ENCODE data around the gene PGAP3.

Gene PGAP3

GRCh38 chr17:39642291-39643074, 45.4 kb downstream of the PGAP3 start:
- DNase-seq: no peak
- TF ChIP-seq GATA1 (IDR thresholded peaks at IDR 0.05; ENCODE audit: low read depth, low read length): no peak
- TF ChIP-seq POLR2A (IDR thresholded peaks at IDR 0.05; ENCODE audit: low read length): no peak

- DNase-seq: no peak
- no peak for TF ChIP-seq POLR2A (IDR thresholded peaks at IDR 0.05; ENCODE audit: low read length)
- no peak for TF ChIP-seq GATA1 (IDR thresholded peaks at IDR 0.05; ENCODE audit: low read depth, low read length)
Measured at GRCh38 chr17:39641883-39642282, 46.0 kb downstream of the PGAP3 start.

GRCh38 chr17:39641097-39641496, 46.8 kb downstream of the PGAP3 start:
- no peak for TF ChIP-seq GATA1 (IDR thresholded peaks at IDR 0.05; ENCODE audit: low read depth, low read length)
- no peak for TF ChIP-seq POLR2A (IDR thresholded peaks at IDR 0.05; ENCODE audit: low read length)
- no peak for DNase-seq

GRCh38 chr17:39640591-39641031, 47.2 kb downstream of the PGAP3 start:
- TF ChIP-seq POLR2A (IDR thresholded peaks at IDR 0.05; ENCODE audit: low read length) (no peak), GATA1 (IDR thresholded peaks at IDR 0.05; ENCODE audit: low read depth, low read length) (no peak)
- DNase-seq: no peak

GRCh38 chr17:39639566-39640458, 48.0 kb downstream of the PGAP3 start:
- no peak for TF ChIP-seq GATA1 (IDR thresholded peaks at IDR 0.05; ENCODE audit: low read depth, low read length)
- TF ChIP-seq POLR2A (IDR thresholded peaks at IDR 0.05; ENCODE audit: low read length): no peak

GRCh38 chr17:39639043-39639442, 48.8 kb downstream of the PGAP3 start:
- DNase-seq: peak; percentile 38 to 40
- TF ChIP-seq POLR2A (IDR thresholded peaks at IDR 0.05; ENCODE audit: low read length): no peak
- TF ChIP-seq GATA1 (IDR thresholded peaks at IDR 0.05; ENCODE audit: low read depth, low read length): no peak

More at GRCh38 chr17:39639566-39640458, 48.0 kb downstream of the PGAP3 start:
- no peak for DNase-seq

GRCh38 chr17:39638317-39638716, 49.5 kb downstream of the PGAP3 start:
- DNase-seq: peak; percentile 36 to 45
- no peak for TF ChIP-seq POLR2A (IDR thresholded peaks at IDR 0.05; ENCODE audit: low read length)

GRCh38 chr17:39636927-39637736, 50.7 kb downstream of the PGAP3 start, which contains the start of gene STARD3:
STARD3 (plus strand) TSS chr17:39637144; CDS start chr17:39653532, 16,388 bp downstream.
- no peak for TF ChIP-seq GATA1 (IDR thresholded peaks at IDR 0.05; ENCODE audit: low read depth, low read length)
- peak; percentile 67 for TF ChIP-seq POLR2A (IDR thresholded peaks at IDR 0.05; ENCODE audit: low read length)
- peak; percentile 93 to 94 for DNase-seq

GRCh38 chr17:39636587-39636926, 51.3 kb downstream of the PGAP3 start:
- no peak for DNase-seq
- no peak for TF ChIP-seq GATA1 (IDR thresholded peaks at IDR 0.05; ENCODE audit: low read depth, low read length)
- no peak for TF ChIP-seq POLR2A (IDR thresholded peaks at IDR 0.05; ENCODE audit: low read length)

GRCh38 chr17:39635614-39636176, 52.2 kb downstream of the PGAP3 start:
- no peak for DNase-seq
- no peak for TF ChIP-seq POLR2A (IDR thresholded peaks at IDR 0.05; ENCODE audit: low read length)
- TF ChIP-seq GATA1 (IDR thresholded peaks at IDR 0.05; ENCODE audit: low read depth, low read length): no peak

GRCh38 chr17:39634384-39634871, 53.4 kb downstream of the PGAP3 start:
- TF ChIP-seq POLR2A (IDR thresholded peaks at IDR 0.05; ENCODE audit: low read length): no peak
- DNase-seq: peak; percentile 51 to 70

GRCh38 chr17:39633570-39634183, 54.2 kb downstream of the PGAP3 start:
- no peak for DNase-seq
- no peak for TF ChIP-seq GATA1 (IDR thresholded peaks at IDR 0.05; ENCODE audit: low read depth, low read length)
- no peak for TF ChIP-seq POLR2A (IDR thresholded peaks at IDR 0.05; ENCODE audit: low read length)
